ENCODE measurements around the gene ELAVL2.

The ELAVL2 gene

GRCh38 chr9:23777328-23777727 is 48.7 kb downstream of the ELAVL2 start:
- TF ChIP-seq CTCF (IDR thresholded peaks at IDR 0.05; ENCODE audit: low read depth, low read length): no peak
- no peak for DNase-seq (ENCODE audit: extremely low read depth, low read depth)

- DNase-seq (ENCODE audit: extremely low read depth, low read depth): no peak
- no peak for TF ChIP-seq CTCF (IDR thresholded peaks at IDR 0.05; ENCODE audit: low read depth, low read length)
Measured at GRCh38 chr9:23775549-23775948, 50.5 kb downstream of the ELAVL2 start.

- no peak for TF ChIP-seq CTCF (IDR thresholded peaks at IDR 0.05; ENCODE audit: low read depth, low read length)
- no peak for DNase-seq (ENCODE audit: extremely low read depth, low read depth)
Measured at GRCh38 chr9:23774266-23774665, 51.8 kb downstream of the ELAVL2 start.

GRCh38 chr9:23772385-23772783 is 53.7 kb downstream of the ELAVL2 start:
- no peak for DNase-seq (ENCODE audit: extremely low read depth, low read depth)
- TF ChIP-seq CTCF (IDR thresholded peaks at IDR 0.05; ENCODE audit: low read depth, low read length): no peak

GRCh38 chr9:23771746-23772384 is 54.2 kb downstream of the ELAVL2 start:
- no peak for TF ChIP-seq CTCF (IDR thresholded peaks at IDR 0.05; ENCODE audit: low read depth, low read length)
- no peak for DNase-seq (ENCODE audit: extremely low read depth, low read depth)

GRCh38 chr9:23769307-23769935 is 56.6 kb downstream of the ELAVL2 start:
- no peak for DNase-seq (ENCODE audit: extremely low read depth, low read depth)
- no peak for TF ChIP-seq CTCF (IDR thresholded peaks at IDR 0.05; ENCODE audit: low read depth, low read length)

GRCh38 chr9:23768861-23769260 is 57.2 kb downstream of the ELAVL2 start:
- no peak for TF ChIP-seq CTCF (IDR thresholded peaks at IDR 0.05; ENCODE audit: low read depth, low read length)
- DNase-seq (ENCODE audit: extremely low read depth, low read depth): no peak
